ENCODE measurements around the gene LRRC3C. TPM values are rescaled to one million over a fixed set of nuclear protein-coding genes. Genes with fewer than 3 reads are reported as not detected.
A peak's percentile ranks its signal among the peaks of the same experiment; 100 is the strongest.
"Not testable (repeated sequence)": the region's sequence is repeated elsewhere in the genome, so short reads cannot be mapped to it uniquely, and the experiment has no call there.

The LRRC3C gene
- total RNA-seq, 2 donors from 2014 or later = not detected

DNA sequence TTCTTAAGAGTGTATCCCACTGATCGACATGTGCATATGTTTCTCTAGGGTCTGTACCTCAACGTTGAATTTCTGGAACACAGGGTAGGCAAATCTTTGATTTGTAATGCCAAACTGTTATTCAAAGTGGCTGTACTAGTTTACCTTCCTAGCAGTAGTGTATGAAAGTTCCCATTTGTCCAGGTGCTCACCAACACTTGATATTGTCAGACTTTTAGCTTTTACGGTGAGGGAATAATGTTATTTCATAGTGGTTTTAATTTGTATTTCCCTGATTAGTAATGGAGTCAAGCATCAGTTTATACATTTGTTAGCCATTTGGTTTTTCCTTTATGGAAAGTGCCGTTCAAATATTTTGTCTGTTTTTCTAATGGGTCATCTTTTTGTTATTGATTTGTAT lies 29.4 kb upstream of the LRRC3C start:
- 91% methylated on average over 4 of the region's 4 CpGs for WGBS
- H3K9me3 ChIP-seq = no peaks in the 10 kb centered on the region
- H3K4me3 ChIP-seq = no peak overlapping the region
- intact Hi-C loops (cut with DNase I) = no loop called here
- no peak for DNase-seq (ENCODE audit: low spot score)
- no peaks in the 10 kb centered on the region for H3K27me3 ChIP-seq (replicated peaks; ENCODE audit: insufficient read depth)
- no peaks in the 10 kb centered on the region for H3K4me1 ChIP-seq (replicated peaks)
- no peaks in the 10 kb centered on the region for H3K36me3 ChIP-seq
- no peak overlapping the region for H3K27ac ChIP-seq
- TF ChIP-seq, protein P1, sequence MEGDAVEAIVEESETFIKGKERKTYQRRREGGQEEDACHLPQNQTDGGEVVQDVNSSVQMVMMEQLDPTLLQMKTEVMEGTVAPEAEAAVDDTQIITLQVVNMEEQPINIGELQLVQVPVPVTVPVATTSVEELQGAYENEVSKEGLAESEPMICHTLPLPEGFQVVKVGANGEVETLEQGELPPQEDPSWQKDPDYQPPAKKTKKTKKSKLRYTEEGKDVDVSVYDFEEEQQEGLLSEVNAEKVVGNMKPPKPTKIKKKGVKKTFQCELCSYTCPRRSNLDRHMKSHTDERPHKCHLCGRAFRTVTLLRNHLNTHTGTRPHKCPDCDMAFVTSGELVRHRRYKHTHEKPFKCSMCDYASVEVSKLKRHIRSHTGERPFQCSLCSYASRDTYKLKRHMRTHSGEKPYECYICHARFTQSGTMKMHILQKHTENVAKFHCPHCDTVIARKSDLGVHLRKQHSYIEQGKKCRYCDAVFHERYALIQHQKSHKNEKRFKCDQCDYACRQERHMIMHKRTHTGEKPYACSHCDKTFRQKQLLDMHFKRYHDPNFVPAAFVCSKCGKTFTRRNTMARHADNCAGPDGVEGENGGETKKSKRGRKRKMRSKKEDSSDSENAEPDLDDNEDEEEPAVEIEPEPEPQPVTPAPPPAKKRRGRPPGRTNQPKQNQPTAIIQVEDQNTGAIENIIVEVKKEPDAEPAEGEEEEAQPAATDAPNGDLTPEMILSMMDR (IDR thresholded peaks at IDR 0.05) = no peak
- TF ChIP-seq POLR2A (IDR thresholded peaks at IDR 0.05) (no peak), POLR2AphosphoS5 (IDR thresholded peaks at IDR 0.05) (no peak)

DNA sequence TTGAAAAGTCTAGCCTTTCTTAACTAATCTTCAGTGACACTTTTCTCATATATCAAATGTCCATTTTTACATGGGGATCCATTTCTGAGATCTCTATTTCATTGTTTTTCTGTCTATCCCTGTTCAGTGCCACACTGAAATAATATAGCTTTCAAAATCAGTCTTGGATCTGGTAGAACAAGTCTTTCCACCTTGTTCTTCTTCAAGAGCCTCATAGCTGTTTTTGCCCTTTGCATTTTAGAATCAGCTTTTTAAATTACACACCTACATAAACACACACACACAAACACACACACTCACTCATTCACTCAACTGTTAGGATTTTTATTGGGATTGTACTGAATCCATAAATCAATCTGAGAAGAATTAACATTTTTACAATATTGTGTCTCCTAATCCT lies 28.3 kb upstream of the LRRC3C start:
- Histone ChIP-seq H3K36me3 (no peaks in the 10 kb centered on the region), H3K4me1 (replicated peaks) (no peaks in the 10 kb centered on the region), H3K4me3 (no peak overlapping the region), H3K27me3 (replicated peaks; ENCODE audit: insufficient read depth) (no peaks in the 10 kb centered on the region), H3K9me3 (no peaks in the 10 kb centered on the region), H3K27ac (no peak overlapping the region)
- DNase-seq (ENCODE audit: low spot score) = no peak
- intact Hi-C loops (cut with DNase I) = no loop called here
- TF ChIP-seq POLR2AphosphoS5 (IDR thresholded peaks at IDR 0.05) (peak; percentile 23), POLR2A (IDR thresholded peaks at IDR 0.05) (no peak)
- TF ChIP-seq, protein P1 (IDR thresholded peaks at IDR 0.05) = no peak

DNA sequence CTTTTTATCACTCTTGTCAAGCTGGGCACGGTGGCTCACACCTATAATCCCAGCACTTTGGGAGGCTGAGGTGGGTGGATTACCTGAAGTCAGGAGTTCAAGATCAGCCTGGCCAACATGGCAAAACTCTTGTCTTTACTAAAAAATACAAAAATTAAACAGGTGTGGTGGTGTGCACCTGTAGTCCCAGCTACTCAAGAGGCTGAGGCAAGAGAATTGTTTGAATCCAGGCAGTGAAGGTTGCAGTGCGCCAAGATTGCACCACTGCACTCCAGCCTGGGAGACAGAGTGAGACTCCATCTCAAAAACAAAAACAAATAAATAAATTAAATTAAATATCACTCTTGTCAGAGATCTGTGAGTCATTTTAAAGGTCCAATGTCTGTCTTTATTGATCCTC lies 25.5 kb upstream of the LRRC3C start:
- H3K4me3 ChIP-seq; H3K36me3 ChIP-seq; DNase-seq (ENCODE audit: low spot score); H3K9me3 ChIP-seq; intact Hi-C loops (cut with DNase I); H3K27me3 ChIP-seq (replicated peaks; ENCODE audit: insufficient read depth); H3K4me1 ChIP-seq (replicated peaks); H3K27ac ChIP-seq: not testable (repeated sequence)
- 97% methylated on average over 2 of the region's 2 CpGs for WGBS

DNA sequence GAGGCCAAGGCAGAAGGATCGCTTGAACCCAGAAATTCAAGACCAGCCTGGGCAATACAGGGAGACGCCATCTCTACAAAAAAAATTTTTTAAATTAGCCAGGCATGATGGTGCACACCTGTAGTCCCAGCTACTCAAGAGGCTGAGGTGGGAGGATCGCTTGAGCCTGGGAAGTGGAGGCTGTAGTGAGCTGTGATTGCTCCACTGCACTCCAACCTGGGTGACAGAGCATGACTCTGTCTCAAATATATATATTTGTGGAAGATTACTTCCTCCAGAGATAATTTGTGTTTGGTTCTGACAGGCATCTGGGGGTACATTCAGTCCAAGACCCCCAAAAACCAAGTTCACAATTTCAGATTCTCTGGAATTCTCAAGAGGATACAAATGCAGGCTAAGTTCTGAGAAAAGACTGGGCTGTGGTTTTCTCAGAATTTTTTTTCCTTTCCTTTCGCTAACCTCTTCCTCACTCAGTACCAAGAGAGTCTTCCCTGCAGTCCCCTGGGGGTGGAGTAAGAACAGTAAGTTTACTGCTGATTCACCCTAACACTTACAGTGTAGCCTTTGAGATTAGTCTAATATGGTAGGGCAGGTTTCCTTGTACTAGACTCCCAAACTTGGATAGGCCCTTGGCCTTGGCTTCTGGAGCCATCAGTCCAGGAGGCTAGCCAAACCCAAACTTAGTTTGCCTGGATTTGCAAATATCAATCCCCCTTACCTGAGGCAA lies 24.2 kb upstream of the LRRC3C start:
- no peaks in the 10 kb centered on the region for H3K36me3 ChIP-seq
- TF ChIP-seq POLR2A (IDR thresholded peaks at IDR 0.05) = no peak
- TF ChIP-seq, protein P1 (IDR thresholded peaks at IDR 0.05) = no peak
- no peak for TF ChIP-seq POLR2AphosphoS5 (IDR thresholded peaks at IDR 0.05)
- intact Hi-C loops (cut with DNase I) = no loop called here

DNA sequence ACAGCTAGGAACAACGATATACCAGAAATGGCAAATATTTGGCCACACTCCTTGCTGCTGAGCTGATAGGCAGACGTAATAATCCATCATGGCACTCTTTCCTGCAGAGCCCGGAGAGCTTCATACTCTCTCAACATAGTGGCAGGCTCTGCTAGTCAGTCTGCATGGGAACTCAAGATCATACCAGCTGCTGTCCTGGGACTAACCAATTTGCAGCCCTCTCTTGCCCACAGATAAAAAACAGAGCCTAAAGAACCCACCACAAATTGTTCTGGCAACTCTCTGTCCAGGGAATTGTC lies 22.6 kb upstream of the LRRC3C start:
- intact Hi-C loops (cut with DNase I) = no loop called here
- 85% methylated on average over 3 of the region's 3 CpGs for WGBS
- H3K4me1 ChIP-seq (replicated peaks) = no peaks in the 10 kb centered on the region

More for the DNA sequence above, 24.2 kb upstream of the LRRC3C start:
- H3K9me3 ChIP-seq = no peaks in the 10 kb centered on the region
- no peak overlapping the region for H3K4me3 ChIP-seq
- no peak for DNase-seq (ENCODE audit: low spot score)
- no peaks in the 10 kb centered on the region for H3K4me1 ChIP-seq (replicated peaks)
- WGBS = 93% methylated on average over 4 of the region's 4 CpGs
- no peaks in the 10 kb centered on the region for H3K27me3 ChIP-seq (replicated peaks; ENCODE audit: insufficient read depth)
- no peak overlapping the region for H3K27ac ChIP-seq

More for the DNA sequence above, 22.6 kb upstream of the LRRC3C start:
- H3K4me3 ChIP-seq = no peak overlapping the region
- no peaks in the 10 kb centered on the region for H3K9me3 ChIP-seq
- H3K27me3 ChIP-seq (replicated peaks; ENCODE audit: insufficient read depth) = no peaks in the 10 kb centered on the region
- DNase-seq (ENCODE audit: low spot score) = no peak
- H3K36me3 ChIP-seq = no peaks in the 10 kb centered on the region
- no peak overlapping the region for H3K27ac ChIP-seq
- TF ChIP-seq, protein P1 (IDR thresholded peaks at IDR 0.05) = no peak
- TF ChIP-seq POLR2AphosphoS5 (IDR thresholded peaks at IDR 0.05) = no peak
- no peak for TF ChIP-seq POLR2A (IDR thresholded peaks at IDR 0.05)
